Measurements from ENCODE around the gene L3MBTL4. TPM values are rescaled to one million over a fixed set of nuclear protein-coding genes. Genes with fewer than 3 reads are reported as not detected.

L3MBTL4 gene
- total RNA-seq, 1 donor from 2014 or later, result 16.2 TPM

DNA sequence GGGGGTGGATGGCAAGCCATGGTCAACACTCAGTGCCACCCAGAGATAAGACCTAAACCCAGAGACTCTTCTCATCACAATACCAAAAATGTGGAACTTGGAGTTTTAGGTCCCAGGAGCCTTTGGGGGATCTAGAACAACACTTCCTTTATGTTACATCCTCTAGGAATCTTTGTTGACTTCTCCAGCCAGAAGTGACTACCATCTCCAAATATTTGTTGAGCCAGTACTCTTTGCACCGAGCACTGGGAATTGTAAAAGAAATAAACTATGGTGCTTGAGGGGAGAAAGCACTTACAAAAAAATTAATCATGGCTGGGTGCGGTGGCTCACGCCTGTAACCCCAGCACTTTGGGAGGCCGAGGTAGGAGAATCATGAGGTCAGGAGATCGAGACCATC lies 399.3 kb downstream of the L3MBTL4 start:
- intact Hi-C loops (cut with DNase I), result no loop called here
- TF ChIP-seq, protein P1, sequence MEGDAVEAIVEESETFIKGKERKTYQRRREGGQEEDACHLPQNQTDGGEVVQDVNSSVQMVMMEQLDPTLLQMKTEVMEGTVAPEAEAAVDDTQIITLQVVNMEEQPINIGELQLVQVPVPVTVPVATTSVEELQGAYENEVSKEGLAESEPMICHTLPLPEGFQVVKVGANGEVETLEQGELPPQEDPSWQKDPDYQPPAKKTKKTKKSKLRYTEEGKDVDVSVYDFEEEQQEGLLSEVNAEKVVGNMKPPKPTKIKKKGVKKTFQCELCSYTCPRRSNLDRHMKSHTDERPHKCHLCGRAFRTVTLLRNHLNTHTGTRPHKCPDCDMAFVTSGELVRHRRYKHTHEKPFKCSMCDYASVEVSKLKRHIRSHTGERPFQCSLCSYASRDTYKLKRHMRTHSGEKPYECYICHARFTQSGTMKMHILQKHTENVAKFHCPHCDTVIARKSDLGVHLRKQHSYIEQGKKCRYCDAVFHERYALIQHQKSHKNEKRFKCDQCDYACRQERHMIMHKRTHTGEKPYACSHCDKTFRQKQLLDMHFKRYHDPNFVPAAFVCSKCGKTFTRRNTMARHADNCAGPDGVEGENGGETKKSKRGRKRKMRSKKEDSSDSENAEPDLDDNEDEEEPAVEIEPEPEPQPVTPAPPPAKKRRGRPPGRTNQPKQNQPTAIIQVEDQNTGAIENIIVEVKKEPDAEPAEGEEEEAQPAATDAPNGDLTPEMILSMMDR (IDR thresholded peaks at IDR 0.05), result no peak
- no peak for ATAC-seq
- no peaks in the 10 kb centered on the region for H3K27me3 ChIP-seq
- H3K36me3 ChIP-seq, result no peaks in the 10 kb centered on the region
- DNase-seq, result no peak
- no peaks in the 10 kb centered on the region for H3K9me3 ChIP-seq
- H3K4me1 ChIP-seq, result no peaks in the 10 kb centered on the region
- H3K4me3 ChIP-seq, result no peak overlapping the region
- no peak overlapping the region for H3K27ac ChIP-seq

GRCh38 chr18:6013171-6013810 lies 401.4 kb downstream of the L3MBTL4 start:
- intact Hi-C loops (cut with DNase I), result no loop called here
- H3K4me3 ChIP-seq, result no peak overlapping the region
- ATAC-seq, result no peak

GRCh38 chr18:6010921-6011320 lies 403.8 kb downstream of the L3MBTL4 start:
- TF ChIP-seq, protein P1 (IDR thresholded peaks at IDR 0.05), result no peak
- no peaks in the 10 kb centered on the region for H3K9me3 ChIP-seq
- ATAC-seq, result no peak
- no peaks in the 10 kb centered on the region for H3K36me3 ChIP-seq
- intact Hi-C loops (cut with DNase I), result no loop called here
- H3K27me3 ChIP-seq, result no peaks in the 10 kb centered on the region
- H3K27ac ChIP-seq, result no peak overlapping the region
- no peak overlapping the region for H3K4me3 ChIP-seq
- no peak for DNase-seq
- H3K4me1 ChIP-seq, result no peaks in the 10 kb centered on the region

More at GRCh38 chr18:6013171-6013810, 401.4 kb downstream of the L3MBTL4 start:
- no peaks in the 10 kb centered on the region for H3K27me3 ChIP-seq
- no peaks in the 10 kb centered on the region for H3K36me3 ChIP-seq
- TF ChIP-seq, protein P1 (IDR thresholded peaks at IDR 0.05), result no peak
- no peak overlapping the region for H3K27ac ChIP-seq
- DNase-seq, result no peak
- H3K9me3 ChIP-seq, result no peaks in the 10 kb centered on the region
- no peaks in the 10 kb centered on the region for H3K4me1 ChIP-seq

DNA sequence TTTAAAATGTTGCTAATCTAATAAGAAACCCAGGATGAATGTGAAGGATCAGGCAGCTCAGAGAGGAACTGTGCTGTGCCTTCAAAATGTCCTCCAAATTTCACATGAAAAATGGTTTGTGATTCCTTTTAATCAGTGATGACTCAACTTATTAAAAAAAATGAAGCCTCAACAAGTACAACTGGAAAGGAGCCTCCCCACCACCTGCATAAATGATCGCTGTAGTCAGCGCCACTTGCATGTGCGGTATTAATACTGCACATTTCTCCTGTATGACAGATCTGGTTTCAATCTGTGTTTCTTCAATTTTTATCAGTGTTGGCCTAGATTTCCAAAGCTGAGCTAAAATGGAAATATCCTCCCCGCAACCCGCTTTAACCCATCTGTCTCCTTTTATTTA lies 404.4 kb downstream of the L3MBTL4 start:
- H3K4me1 ChIP-seq, result no peaks in the 10 kb centered on the region
- TF ChIP-seq, protein P1 (IDR thresholded peaks at IDR 0.05), result no peak
- H3K4me3 ChIP-seq, result no peak overlapping the region
- no peaks in the 10 kb centered on the region for H3K9me3 ChIP-seq
- ATAC-seq, result no peak
- H3K27ac ChIP-seq, result no peak overlapping the region
- no peaks in the 10 kb centered on the region for H3K27me3 ChIP-seq
- no peaks in the 10 kb centered on the region for H3K36me3 ChIP-seq
- intact Hi-C loops (cut with DNase I), result no loop called here
- no peak for DNase-seq

DNA sequence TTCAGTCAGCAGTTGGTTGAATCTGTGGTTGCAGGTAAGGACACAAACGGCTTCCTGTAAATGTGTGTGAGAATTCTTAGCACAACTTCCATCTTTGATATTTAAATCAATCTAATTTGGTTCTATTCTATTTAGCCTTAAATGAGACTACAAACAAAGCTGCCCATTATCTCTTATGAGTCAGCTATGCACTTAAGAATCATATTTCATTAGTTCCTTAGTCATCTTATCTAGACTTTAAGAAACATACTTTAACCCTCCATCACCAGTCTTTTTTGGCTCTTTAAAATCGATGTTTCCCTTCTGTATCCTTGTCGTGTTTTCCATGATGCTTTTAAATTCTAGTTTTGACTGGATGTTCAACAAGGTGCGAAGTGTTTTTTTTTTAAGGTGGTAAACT lies 405.0 kb downstream of the L3MBTL4 start:
- no peak for DNase-seq
- no peaks in the 10 kb centered on the region for H3K4me1 ChIP-seq

More for the DNA sequence above, 405.0 kb downstream of the L3MBTL4 start:
- ATAC-seq, result no peak
- no peak overlapping the region for H3K4me3 ChIP-seq
- H3K27me3 ChIP-seq, result no peaks in the 10 kb centered on the region
- H3K9me3 ChIP-seq, result no peaks in the 10 kb centered on the region
- intact Hi-C loops (cut with DNase I), result no loop called here
- TF ChIP-seq, protein P1 (IDR thresholded peaks at IDR 0.05), result no peak
- H3K27ac ChIP-seq, result no peak overlapping the region
- H3K36me3 ChIP-seq, result no peaks in the 10 kb centered on the region
